Endothelial cell of umbilical vein (primary cell): Measurements from ENCODE around the gene PDCD6IP. TPM values are rescaled to one million over a fixed set of nuclear protein-coding genes. Genes with fewer than 3 reads are reported as not detected.

Experiments used
- BruUV-seq: library from RNA; stranded (reverse); fragments of 400-500 nt; replicated peaks from 2 replicates; lab custom pipeline; 2021; lab: Mats Ljungman, UMichigan
- CTCF ChIA-PET: fragments of 300-600, 350-600 bp; sonication (Branson Sonifier 250); formaldehyde crosslinking; loops from one replicate; lab custom pipeline; 2021; ENCODE audit warnings: antibody characterized with exemption, inconsistent platforms; lab: Charles Lee
- POLR2A ChIA-PET: fragments of 300-600, 350-600 bp; sonication (Branson Sonifier 250); formaldehyde crosslinking; loops from one replicate; lab custom pipeline; 2021; ENCODE audit warnings: antibody characterized with exemption, inconsistent platforms; lab: Charles Lee
- DNase-seq: peaks from one replicate; pipeline ENCODE4 v3.0.0-alpha.2; 2011; ENCODE audit warnings: low read depth, low spot score
- FAIRE-seq: peaks from 2 replicates; lab custom pipeline; 2011; peaks lifted over from hg19 to GRCh38; lab: Jason Lieb, UNC
- H2AFZ ChIP-seq: 2 replicates; pipeline ENCODE4 v1.6.0; 2012; ENCODE audit warnings: low read depth, low read length, control low read depth, inconsistent platforms
- H3K27ac ChIP-seq: 2 replicates; pipeline ENCODE4 v1.5.1; 2011; ENCODE audit warnings: low read depth, mild to moderate bottlenecking, control low read depth, low read length, moderate library complexity; ENCODE audit not compliant: insufficient read depth
- H3K27me3 ChIP-seq, 2 experiments: 2 replicates each; pipeline versions ENCODE4 v1.6.0 to v1.6.1; 2011; ENCODE audit warnings: low read length in 2 of 2, mixed read lengths in 1 of 2; ENCODE audit not compliant: control insufficient read depth in 2 of 2, insufficient read depth in 2 of 2
- H3K36me3 ChIP-seq, 2 experiments: 2 replicates in 1 of 2; 3 replicates in 1 of 2; pipeline ENCODE4 v1.5.1; 2011; ENCODE audit warnings: low read length in 2 of 2, mild to moderate bottlenecking in 1 of 2, moderate library complexity in 1 of 2; ENCODE audit not compliant: control insufficient read depth in 2 of 2, insufficient read depth in 2 of 2; ENCODE audit errors: extremely low read depth in 1 of 2
- H3K4me1 ChIP-seq: 3 replicates; pipeline ENCODE4 v1.5.1; 2011; ENCODE audit warnings: mild to moderate bottlenecking, low read length; ENCODE audit not compliant: control insufficient read depth, insufficient read depth; ENCODE audit errors: extremely low read depth
- H3K4me2 ChIP-seq: 2 replicates; pipeline ENCODE4 v1.6.1; 2011; ENCODE audit warnings: low read length, control low read depth, mixed read lengths; ENCODE audit not compliant: insufficient read depth
- H3K4me3 ChIP-seq, 3 experiments: fragments of 200-600 bp in 1 of 3; sonication (generic), shearing (Covaris generic) in 1 of 3; replicated peaks in 1 of 3; 2 replicates each; pipeline ENCODE4 v1.5.1; 2011 to 2016; ENCODE audit warnings: control low read depth in 3 of 3, low read length in 3 of 3, mild to moderate bottlenecking in 2 of 3, inconsistent platforms in 1 of 3, low read depth in 1 of 3, moderate library complexity in 1 of 3; ENCODE audit not compliant: insufficient read depth in 1 of 3
- H3K79me2 ChIP-seq: 2 replicates; pipeline ENCODE4 v1.6.0; 2012; ENCODE audit warnings: low read length, inconsistent platforms; ENCODE audit not compliant: control insufficient read depth, insufficient read depth
- H3K9ac ChIP-seq: replicated peaks from 2 replicates; pipeline ENCODE3; 2011; ENCODE audit warnings: low read length, control low read depth; ENCODE audit not compliant: insufficient read depth; ENCODE audit errors: extremely low read depth
- H3K9me1 ChIP-seq: replicated peaks from 3 replicates; pipeline ENCODE4 v1.6.0; 2011; ENCODE audit warnings: mild to moderate bottlenecking, low read length; ENCODE audit not compliant: control insufficient read depth, insufficient read depth; ENCODE audit errors: extremely low read depth
- H3K9me3 ChIP-seq: replicated peaks from 2 replicates; pipeline ENCODE4 v1.5.1; 2012; ENCODE audit warnings: low read length, inconsistent platforms; ENCODE audit not compliant: control insufficient read depth, insufficient read depth
- H4K20me1 ChIP-seq: replicated peaks from 2 replicates; pipeline ENCODE3; 2011; ENCODE audit warnings: mild to moderate bottlenecking, low read length; ENCODE audit not compliant: control insufficient read depth, insufficient read depth; ENCODE audit errors: extremely low read depth
- EZH2 ChIP-seq: IDR thresholded peaks from 2 replicates; pipeline ENCODE4 v1.6.1; 2012; ENCODE audit warnings: borderline replicate concordance, low read depth, mild to moderate bottlenecking, moderate library complexity, low read length, inconsistent platforms; ENCODE audit not compliant: severe bottlenecking
- FOS ChIP-seq: IDR thresholded peaks from 2 replicates; pipeline ENCODE4 v1.6.1; 2011; ENCODE audit warnings: mild to moderate bottlenecking, low read length, moderate library complexity, borderline replicate concordance; ENCODE audit not compliant: insufficient read depth
- GATA2 ChIP-seq: IDR thresholded peaks from 2 replicates; pipeline ENCODE4 v1.7.0; 2011; ENCODE audit warnings: low read depth, mild to moderate bottlenecking, moderate library complexity, mixed read lengths, low read length; ENCODE audit not compliant: insufficient read length, insufficient read depth
- JUN ChIP-seq: IDR thresholded peaks from 2 replicates; pipeline ENCODE4 v1.6.1; 2011; ENCODE audit warnings: borderline replicate concordance, low read depth; ENCODE audit not compliant: insufficient read length, insufficient read depth
- MYC ChIP-seq: IDR thresholded peaks from one replicate; pipeline ENCODE4 v1.6.1; 2011; ENCODE audit warnings: mild to moderate bottlenecking, low read depth, low read length
- POLR2A ChIP-seq: IDR thresholded peaks from 2 replicates; pipeline ENCODE4 v1.6.1; 2012; ENCODE audit warnings: low read depth, mild to moderate bottlenecking, control low read depth, low read length
- POLR2AphosphoS5 ChIP-seq: IDR thresholded peaks from 2 replicates; pipeline ENCODE4 v1.6.1; 2012; ENCODE audit warnings: low read depth, mild to moderate bottlenecking, control low read depth, low read length, moderate library complexity; ENCODE audit not compliant: insufficient read depth
- dilution Hi-C: fragments of 300-500 bp; cut with MboI; formaldehyde crosslinking; loops from one replicate; pipeline ENCODE4 v1.15.0; 2019; ENCODE audit warnings: low sequenced_read_pairs; ENCODE audit not compliant: extremely low pct_ligation_motif_present
- intact Hi-C: fragments of 100-400 bp; cut with micrococcal nuclease; formaldehyde crosslinking; loops from one replicate; pipeline ENCODE4 v1.10.0; 2022
- polyA plus RNA-seq, 4 experiments: library from polyadenylated mRNA; depleted of rRNA in 3 of 4; stranded (reverse) in 3 of 4; unstranded in 1 of 4; fragments of >200 nt; gene quantifications; 2 replicates each; pipeline versions ENCODE4 v1.2.1 to v1.2.3, GENCODE V29; 2011 to 2012; ENCODE audit warnings: missing spikeins in 1 of 4
- total RNA-seq: library from RNA; stranded (reverse); gene quantifications from 2 replicates; pipeline ENCODE4 v1.2.3, GENCODE V29; 2021
- TF ChIP-seq, protein P1 (sequence below), 2 donors: IDR thresholded peaks; 1 replicate in 1 of 2; 2 replicates in 1 of 2; pipeline ENCODE4 v1.5.1; 2011; ENCODE audit warnings: low read length in 2 of 2, mild to moderate bottlenecking in 2 of 2, moderate library complexity in 2 of 2, control low read depth in 1 of 2, inconsistent platforms in 1 of 2, low read depth in 1 of 2; ENCODE audit not compliant: insufficient read depth in 1 of 2; ENCODE audit errors: extremely low read depth in 1 of 2
- TF ChIP-seq, protein P2 (sequence below): IDR thresholded peaks from 2 replicates; pipeline ENCODE4 v1.6.1; 2011; ENCODE audit not compliant: insufficient read depth, insufficient read length

PDCD6IP gene
- total and polyA plus RNA-seq, 2 donors (not counting 3 experiments of a cell fraction or from before 2014, with no cell fraction given) = 106 to 265 TPM

DNA sequence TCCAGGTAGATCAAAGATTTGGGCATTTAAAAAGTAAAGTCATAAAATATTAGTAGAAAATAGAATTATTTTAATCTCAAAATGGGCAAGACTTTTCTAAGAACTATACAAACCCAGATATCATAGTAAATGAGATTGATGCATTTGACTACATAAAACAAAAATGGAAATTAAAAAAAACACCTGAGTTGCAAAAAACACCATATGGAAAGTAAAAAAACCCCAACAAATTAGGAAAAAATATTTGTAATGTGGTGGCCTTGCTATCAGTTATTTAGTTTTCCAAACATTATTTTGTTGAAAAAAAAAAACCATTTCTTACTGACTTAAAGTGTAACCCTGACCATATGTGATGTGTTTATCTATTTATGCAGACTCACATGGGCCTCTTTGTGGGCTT lies 97.2 kb downstream of the PDCD6IP start:
- H3K27ac ChIP-seq = no peak overlapping the region
- no peaks in the 10 kb centered on the region for H3K4me1 ChIP-seq
- H3K27me3 ChIP-seq = peaks cover 4 to 6% of the 10 kb centered on the region in 2 experiments
- BruUV-seq = no TSS peak
- intact Hi-C loops (no loop called here), dilution Hi-C loops (no loop called here)
- H3K9me1 ChIP-seq = no peaks in the 10 kb centered on the region
- H3K9me3 ChIP-seq = no peaks in the 10 kb centered on the region
- ChIA-PET CTCF (interaction anchor here (1.4 kb wide), 1 partner anchor 12 kb away, joined by 6 read pairs; no protein-coding TSS in a partner anchor), POLR2A (no interaction called here)
- DNase-seq = no peak
- no peak overlapping the region for H3K9ac ChIP-seq
- no peak overlapping the region for H2AFZ ChIP-seq
- no peak overlapping the region for H3K4me2 ChIP-seq
- TF ChIP-seq, protein P1, sequence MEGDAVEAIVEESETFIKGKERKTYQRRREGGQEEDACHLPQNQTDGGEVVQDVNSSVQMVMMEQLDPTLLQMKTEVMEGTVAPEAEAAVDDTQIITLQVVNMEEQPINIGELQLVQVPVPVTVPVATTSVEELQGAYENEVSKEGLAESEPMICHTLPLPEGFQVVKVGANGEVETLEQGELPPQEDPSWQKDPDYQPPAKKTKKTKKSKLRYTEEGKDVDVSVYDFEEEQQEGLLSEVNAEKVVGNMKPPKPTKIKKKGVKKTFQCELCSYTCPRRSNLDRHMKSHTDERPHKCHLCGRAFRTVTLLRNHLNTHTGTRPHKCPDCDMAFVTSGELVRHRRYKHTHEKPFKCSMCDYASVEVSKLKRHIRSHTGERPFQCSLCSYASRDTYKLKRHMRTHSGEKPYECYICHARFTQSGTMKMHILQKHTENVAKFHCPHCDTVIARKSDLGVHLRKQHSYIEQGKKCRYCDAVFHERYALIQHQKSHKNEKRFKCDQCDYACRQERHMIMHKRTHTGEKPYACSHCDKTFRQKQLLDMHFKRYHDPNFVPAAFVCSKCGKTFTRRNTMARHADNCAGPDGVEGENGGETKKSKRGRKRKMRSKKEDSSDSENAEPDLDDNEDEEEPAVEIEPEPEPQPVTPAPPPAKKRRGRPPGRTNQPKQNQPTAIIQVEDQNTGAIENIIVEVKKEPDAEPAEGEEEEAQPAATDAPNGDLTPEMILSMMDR (IDR thresholded peaks at IDR 0.05; ENCODE audit: extremely low read depth in 1 of 2, insufficient read depth in 1 of 2, low read depth in 1 of 2, low read length in 2 of 2) = no peak
- TF ChIP-seq POLR2AphosphoS5 = no peak
- no peak for TF ChIP-seq FOS
- no peak for TF ChIP-seq POLR2A
- no peak for TF ChIP-seq MYC
- no peak for TF ChIP-seq JUN
- no peak for TF ChIP-seq EZH2
- TF ChIP-seq, protein P2, sequence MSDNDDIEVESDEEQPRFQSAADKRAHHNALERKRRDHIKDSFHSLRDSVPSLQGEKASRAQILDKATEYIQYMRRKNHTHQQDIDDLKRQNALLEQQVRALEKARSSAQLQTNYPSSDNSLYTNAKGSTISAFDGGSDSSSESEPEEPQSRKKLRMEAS = no peak
- TF ChIP-seq GATA2 = no peak
- no peaks in the 10 kb centered on the region for H4K20me1 ChIP-seq
- no peaks in the 10 kb centered on the region for H3K79me2 ChIP-seq
- no peak overlapping the region for H3K4me3 ChIP-seq
- no peaks in the 10 kb centered on the region for H3K36me3 ChIP-seq
- no peak for FAIRE-seq
